A673 (cell line): ENCODE measurements around the gene TFPI. TPM values are rescaled to one million over a fixed set of nuclear protein-coding genes. Genes with fewer than 3 reads are reported as not detected.

ENCODE experiments used
- BruUV-seq: library from RNA; stranded (reverse); fragments of 400-500 nt; replicated peaks from 2 replicates; lab custom pipeline; 2021; lab: Mats Ljungman, UMichigan
- CTCF ChIA-PET: fragments of 300-600 bp; sonication (Branson Sonifier 250); formaldehyde crosslinking; loops from one replicate; lab custom pipeline; 2022; ENCODE audit warnings: antibody characterized with exemption; lab: Charles Lee
- POLR2A ChIA-PET: fragments of 300-600 bp; sonication (Branson Sonifier 250); formaldehyde crosslinking; loops from one replicate; lab custom pipeline; 2022; ENCODE audit warnings: antibody characterized with exemption; ENCODE audit not compliant: low non-redundant PET; lab: Charles Lee
- DNase-seq: peaks from one replicate; pipeline ENCODE4 v3.0.0-alpha.2; 2015; ENCODE audit warnings: low spot score
- H3K27ac ChIP-seq: fragments of 200-600 bp; sonication (generic); 2 replicates; pipeline ENCODE4 v1.5.1; 2016; ENCODE audit warnings: mixed run types, low read depth, mild to moderate bottlenecking, mixed read lengths, antibody characterized with exemption, low read length; ENCODE audit not compliant: poor library complexity, severe bottlenecking
- H3K27me3 ChIP-seq: fragments of 200-600 bp; sonication (generic); replicated peaks from 2 replicates; pipeline ENCODE4 v1.6.1; 2017; ENCODE audit warnings: mixed run types, low read depth, mild to moderate bottlenecking, mixed read lengths, antibody characterized with exemption, low read length; ENCODE audit not compliant: insufficient read depth, poor library complexity
- H3K36me3 ChIP-seq: fragments of 200-600 bp; sonication (generic); 2 replicates; pipeline ENCODE4 v1.6.1; 2016; ENCODE audit warnings: mixed run types, mild to moderate bottlenecking, mixed read lengths, antibody characterized with exemption, low read length; ENCODE audit not compliant: insufficient read depth, poor library complexity, severe bottlenecking
- H3K4me1 ChIP-seq: fragments of 200-600 bp; sonication (generic); 2 replicates; pipeline ENCODE4 v1.6.1; 2017; ENCODE audit warnings: mixed run types, mild to moderate bottlenecking, mixed read lengths, antibody characterized with exemption, low read length; ENCODE audit not compliant: insufficient read depth, poor library complexity, severe bottlenecking
- H3K4me3 ChIP-seq: fragments of 200-600 bp; sonication (generic); 2 replicates; pipeline ENCODE4 v1.5.1; 2016; ENCODE audit warnings: low read depth, mixed run types, mild to moderate bottlenecking, mixed read lengths, low read length; ENCODE audit not compliant: poor library complexity, severe bottlenecking
- H3K9me3 ChIP-seq: fragments of 200-600 bp; sonication (generic); 2 replicates; pipeline ENCODE4 v1.6.1; 2016; ENCODE audit warnings: mixed run types, low read depth, mild to moderate bottlenecking, mixed read lengths, antibody characterized with exemption, low read length; ENCODE audit not compliant: poor library complexity, severe bottlenecking
- EZH2 ChIP-seq: fragments of 200-600 bp; sonication (generic); IDR thresholded peaks from 2 replicates; pipeline ENCODE4 v1.6.1; 2017; ENCODE audit warnings: borderline replicate concordance, low read depth, mild to moderate bottlenecking, mixed read lengths, antibody characterized with exemption, low read length; ENCODE audit not compliant: poor library complexity, severe bottlenecking
- intact Hi-C: fragments of 100-400 bp; cut with micrococcal nuclease; formaldehyde crosslinking; loops from one replicate; pipeline ENCODE4 v1.10.0; 2022; ENCODE audit not compliant: unreplicated experiment
- total RNA-seq: library from RNA; stranded (reverse); gene quantifications from 2 replicates; pipeline ENCODE4 v1.2.3, GENCODE V29; 2021
- TF ChIP-seq, protein P1 (sequence below): fragments of 300-800, 200-600 bp; sonication (generic); conservative IDR thresholded peaks from 2 replicates; pipeline ENCODE4 v1.5.1; 2017; ENCODE audit warnings: low read depth, mild to moderate bottlenecking, antibody characterized with exemption, low read length, moderate library complexity, mixed read lengths

TFPI gene
- total RNA-seq, 1 experiment from 2014 or later, result 36.3 TPM

GRCh38 chr2:187545238-187545751, 8.9 kb downstream of the TFPI start:
- peaks cover 91% of the 10 kb centered on the region for H3K4me1 ChIP-seq
- ChIA-PET POLR2A (no interaction called here), CTCF (no interaction called here)
- H3K27me3 ChIP-seq, result no peaks in the 10 kb centered on the region
- H3K27ac ChIP-seq, result peak overlapping the region; percentile 80
- DNase-seq, result peak; percentile 75
- intact Hi-C loops, result no loop called here
- no peaks in the 10 kb centered on the region for H3K36me3 ChIP-seq
- peak overlapping the region; percentile 14 for H3K4me3 ChIP-seq
- H3K9me3 ChIP-seq, result no peaks in the 10 kb centered on the region
- TF ChIP-seq, protein P1, sequence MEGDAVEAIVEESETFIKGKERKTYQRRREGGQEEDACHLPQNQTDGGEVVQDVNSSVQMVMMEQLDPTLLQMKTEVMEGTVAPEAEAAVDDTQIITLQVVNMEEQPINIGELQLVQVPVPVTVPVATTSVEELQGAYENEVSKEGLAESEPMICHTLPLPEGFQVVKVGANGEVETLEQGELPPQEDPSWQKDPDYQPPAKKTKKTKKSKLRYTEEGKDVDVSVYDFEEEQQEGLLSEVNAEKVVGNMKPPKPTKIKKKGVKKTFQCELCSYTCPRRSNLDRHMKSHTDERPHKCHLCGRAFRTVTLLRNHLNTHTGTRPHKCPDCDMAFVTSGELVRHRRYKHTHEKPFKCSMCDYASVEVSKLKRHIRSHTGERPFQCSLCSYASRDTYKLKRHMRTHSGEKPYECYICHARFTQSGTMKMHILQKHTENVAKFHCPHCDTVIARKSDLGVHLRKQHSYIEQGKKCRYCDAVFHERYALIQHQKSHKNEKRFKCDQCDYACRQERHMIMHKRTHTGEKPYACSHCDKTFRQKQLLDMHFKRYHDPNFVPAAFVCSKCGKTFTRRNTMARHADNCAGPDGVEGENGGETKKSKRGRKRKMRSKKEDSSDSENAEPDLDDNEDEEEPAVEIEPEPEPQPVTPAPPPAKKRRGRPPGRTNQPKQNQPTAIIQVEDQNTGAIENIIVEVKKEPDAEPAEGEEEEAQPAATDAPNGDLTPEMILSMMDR, result no peak
- no peak for TF ChIP-seq EZH2
- no TSS peak for BruUV-seq

GRCh38 chr2:187544371-187545080, 9.7 kb downstream of the TFPI start:
- Histone ChIP-seq H3K36me3 (no peaks in the 10 kb centered on the region), H3K4me3 (peak overlapping the region; percentile 14), H3K4me1 (peaks cover 83% of the 10 kb centered on the region), H3K27me3 (no peaks in the 10 kb centered on the region), H3K9me3 (no peaks in the 10 kb centered on the region), H3K27ac (peak overlapping the region; percentile 80)
- ChIA-PET CTCF (no interaction called here), POLR2A (no interaction called here)
- no peak for DNase-seq
- TF ChIP-seq, protein P1, result no peak
- TF ChIP-seq EZH2, result no peak
- BruUV-seq, result no TSS peak
- intact Hi-C loops, result no loop called here

- H3K27me3 ChIP-seq, result no peaks in the 10 kb centered on the region
- no peaks in the 10 kb centered on the region for H3K36me3 ChIP-seq
- peaks cover 77% of the 10 kb centered on the region for H3K4me1 ChIP-seq
- intact Hi-C loops, result no loop called here
- TF ChIP-seq EZH2, result no peak
- TF ChIP-seq, protein P1, result no peak
- no peaks in the 10 kb centered on the region for H3K9me3 ChIP-seq
- ChIA-PET POLR2A (no interaction called here), CTCF (no interaction called here)
- no peak for DNase-seq
- BruUV-seq, result no TSS peak
- H3K27ac ChIP-seq, result peak overlapping the region; percentile 80
- H3K4me3 ChIP-seq, result no peak overlapping the region
These were observed 10.7 kb downstream of the TFPI start for GRCh38 chr2:187543488-187543887.
